Measurements from ENCODE around the gene MAPRE2. TPM values are rescaled to one million over a fixed set of nuclear protein-coding genes. Genes with fewer than 3 reads are reported as not detected.

MAPRE2 gene
- total RNA-seq, 1 experiment from 2014 or later = 29.4 TPM

DNA sequence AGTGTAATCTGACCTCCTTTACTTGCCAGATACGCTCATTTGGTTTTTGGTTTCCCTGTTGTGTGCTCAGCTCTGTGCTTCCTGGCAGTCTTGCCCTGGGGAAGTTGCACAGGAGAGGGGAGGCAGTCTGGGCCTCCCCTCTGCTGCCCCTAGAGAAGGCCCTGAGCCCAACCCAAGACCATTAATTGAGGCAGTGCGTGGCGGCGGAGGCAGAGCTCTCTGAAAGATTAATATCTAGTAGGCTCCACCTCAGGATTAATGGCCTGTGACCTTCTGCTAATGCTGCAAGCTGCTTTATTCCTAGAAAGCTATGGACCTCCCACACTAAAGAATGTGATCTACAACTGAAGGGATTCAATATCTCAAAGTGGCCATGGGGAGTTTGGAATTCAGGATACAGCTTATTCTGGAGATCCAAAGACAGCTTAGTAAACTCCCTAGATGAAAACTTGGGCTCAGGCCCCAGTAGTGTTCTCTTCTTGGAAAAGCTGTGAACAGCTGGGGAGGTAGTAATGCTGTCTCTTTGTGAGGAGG lies 41.4 kb upstream of the MAPRE2 start:
- no peaks in the 10 kb centered on the region for H3K79me2 ChIP-seq (ENCODE audit: insufficient read depth, low read length)
- no peak overlapping the region for H2BK20ac ChIP-seq (ENCODE audit: low read depth, low read length, poor library complexity, severe bottlenecking)
- H2BK15ac ChIP-seq (ENCODE audit: low read depth, low read length) = no peak overlapping the region
- H3K79me1 ChIP-seq (ENCODE audit: insufficient read depth, low read depth, low read length, poor library complexity, severe bottlenecking) = no peaks in the 10 kb centered on the region
- Mint-ChIP-seq H3K4me1 (peaks cover 25 to 31% of the 10 kb centered on the region in 2 experiments), H3K27ac (peak overlapping the region in 2 of 3 experiments; percentile 61 to 93; a peak in 2 of 7 replicates), H3K9me3 (peaks cover 11 to 13% of the 10 kb centered on the region in 2 experiments; a peak in 2 of 5 replicates), H3K27me3 (ENCODE audit: low read depth) (peaks cover 2% of the 10 kb centered on the region; the same call in 1 of the 2 replicates), H3K36me3 (ENCODE audit: insufficient read depth in 1 of 3, low read depth in 3 of 3) (peaks cover 0 to 11% (median 4%) of the 10 kb centered on the region in 3 experiments; a peak in 5 of 7 replicates), H3K4me3 (no peak overlapping the region)
- H4K91ac ChIP-seq (ENCODE audit: insufficient read length, low read depth, low read length) = no peak overlapping the region
- H3K27me3 ChIP-seq (ENCODE audit: insufficient read depth, low read length) = no peaks in the 10 kb centered on the region
- H3K4ac ChIP-seq (ENCODE audit: low read depth, low read length) = no peak overlapping the region
- peak; percentile 28 for DNase-seq
- no peak for TF ChIP-seq CTCF (conservative IDR thresholded peaks at IDR 0.05)
- H3K9me3 ChIP-seq (ENCODE audit: control insufficient read depth, low read depth, low read length) = no peaks in the 10 kb centered on the region
- H2BK5ac ChIP-seq (ENCODE audit: insufficient read length, low read length) = no peak overlapping the region
- no peak overlapping the region for H2AFZ ChIP-seq (ENCODE audit: low read length)
- no peak overlapping the region for H3K18ac ChIP-seq (ENCODE audit: insufficient read length, low read depth, low read length)
- no peak overlapping the region for H4K5ac ChIP-seq (ENCODE audit: insufficient read length, low read depth, low read length)
- H2BK12ac ChIP-seq (ENCODE audit: insufficient read length, low read depth, low read length) = no peak overlapping the region
- H2AK5ac ChIP-seq (ENCODE audit: insufficient read length, low read length) = no peak overlapping the region
- no peak overlapping the region for H3K27ac ChIP-seq (ENCODE audit: insufficient read length, low read depth, low read length)
- no peaks in the 10 kb centered on the region for H3K4me1 ChIP-seq (ENCODE audit: insufficient read depth, low read length)
- WGBS (ENCODE audit: extremely low coverage, insufficient read length, low lambda C conversion rate) = no CpG with 5 or more reads among the region's 4 CpGs
- H4K8ac ChIP-seq (replicated peaks; ENCODE audit: insufficient read length, low read depth, low read length) = no peak overlapping the region
- H3K14ac ChIP-seq (ENCODE audit: insufficient read depth, low read length) = no peak overlapping the region
- no peaks in the 10 kb centered on the region for H4K20me1 ChIP-seq (ENCODE audit: control insufficient read depth, insufficient read depth, insufficient read length)
- no peak overlapping the region for H3K56ac ChIP-seq (ENCODE audit: insufficient read length, low read depth, low read length)
- H3T11ph ChIP-seq (ENCODE audit: low read length) = no peak overlapping the region
- H3K23ac ChIP-seq (ENCODE audit: insufficient read length, low read depth, low read length) = no peak overlapping the region
- H3K23me2 ChIP-seq (ENCODE audit: insufficient read length, low read depth, low read length, poor library complexity, severe bottlenecking) = no peaks in the 10 kb centered on the region
- H3K4me2 ChIP-seq (ENCODE audit: insufficient read depth, insufficient read length, low read length) = no peak overlapping the region
- no peak overlapping the region for H3K9ac ChIP-seq (ENCODE audit: extremely low read depth, insufficient read length, low read length)
- no peak overlapping the region for H2BK120ac ChIP-seq (ENCODE audit: low read depth, low read length, poor library complexity, severe bottlenecking)

Measured in H9 (cell line).